ENCODE results near the gene ABTB2. TPM values are rescaled to one million over a fixed set of nuclear protein-coding genes. Genes with fewer than 3 reads are reported as not detected.

The ABTB2 gene
- total RNA-seq, 1 experiment from 2014 or later, result 46.3 TPM

DNA sequence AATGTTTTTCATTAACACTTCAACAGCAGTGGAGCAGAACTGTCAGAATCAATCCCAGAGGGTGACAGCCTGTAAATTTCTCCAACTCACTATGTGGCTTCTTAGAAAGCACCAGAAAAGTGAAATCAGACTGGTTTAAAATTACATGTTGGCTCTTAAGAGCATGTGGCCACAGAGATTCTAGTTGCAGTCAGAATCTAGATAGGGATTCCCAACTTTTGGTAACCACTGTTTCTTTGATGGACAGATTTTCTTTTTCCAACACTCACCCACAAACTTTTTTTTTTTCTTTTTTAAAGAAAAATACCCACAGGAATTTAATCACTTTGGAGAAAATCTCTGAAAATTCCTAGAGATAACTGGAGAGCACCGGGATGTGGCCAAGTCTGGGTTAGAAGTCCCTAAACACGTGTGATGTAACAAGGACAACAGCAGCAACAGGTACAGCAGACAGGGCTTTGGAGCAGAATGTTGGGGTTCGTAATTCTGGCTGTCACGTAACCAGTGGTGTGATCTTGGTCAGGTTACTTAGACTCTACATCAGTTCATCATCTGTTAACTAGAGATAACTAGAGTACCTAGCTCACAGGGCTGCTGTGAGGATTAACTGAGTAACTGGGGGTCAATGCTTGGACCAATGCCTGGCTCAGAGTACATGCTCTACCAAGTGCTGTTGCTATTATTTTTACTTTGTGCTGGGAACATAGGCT, 152.3 kb downstream of the ABTB2 start:
- H3K36me3 ChIP-seq (ENCODE audit: insufficient read depth, low read length, poor library complexity, severe bottlenecking), result no peaks in the 10 kb centered on the region
- no TSS peak for BruUV-seq (replicated peaks)
- no peaks in the 10 kb centered on the region for H3K9me3 ChIP-seq (ENCODE audit: low read depth, low read length, poor library complexity, severe bottlenecking)
- H3K4me1 ChIP-seq (ENCODE audit: insufficient read depth, low read length, poor library complexity, severe bottlenecking), result peaks cover 20% of the 10 kb centered on the region
- no peak for DNase-seq (ENCODE audit: low spot score)
- TF ChIP-seq EZH2 (IDR thresholded peaks at IDR 0.05; ENCODE audit: borderline replicate concordance, low read depth, low read length, poor library complexity, severe bottlenecking), result no peak
- intact Hi-C loops (cut with micrococcal nuclease; ENCODE audit: unreplicated experiment), result no loop called here
- ChIA-PET POLR2A (ENCODE audit: low non-redundant PET) (no interaction called here), CTCF (no interaction called here)
- no peak overlapping the region for H3K27ac ChIP-seq (ENCODE audit: low read depth, low read length, poor library complexity, severe bottlenecking)
- no peak overlapping the region for H3K4me3 ChIP-seq (ENCODE audit: low read depth, low read length, poor library complexity, severe bottlenecking)
- no peaks in the 10 kb centered on the region for H3K27me3 ChIP-seq (replicated peaks; ENCODE audit: insufficient read depth, low read depth, low read length, poor library complexity)

GRCh38 chr11:34204396-34205279, 153.2 kb downstream of the ABTB2 start:
- ChIA-PET POLR2A (ENCODE audit: low non-redundant PET) (no interaction called here), CTCF (no interaction called here)
- H3K27ac ChIP-seq (ENCODE audit: low read depth, low read length, poor library complexity, severe bottlenecking), result no peak overlapping the region
- H3K4me3 ChIP-seq (ENCODE audit: low read depth, low read length, poor library complexity, severe bottlenecking), result no peak overlapping the region
- peaks cover 20% of the 10 kb centered on the region for H3K4me1 ChIP-seq (ENCODE audit: insufficient read depth, low read length, poor library complexity, severe bottlenecking)
- TF ChIP-seq, protein P1, sequence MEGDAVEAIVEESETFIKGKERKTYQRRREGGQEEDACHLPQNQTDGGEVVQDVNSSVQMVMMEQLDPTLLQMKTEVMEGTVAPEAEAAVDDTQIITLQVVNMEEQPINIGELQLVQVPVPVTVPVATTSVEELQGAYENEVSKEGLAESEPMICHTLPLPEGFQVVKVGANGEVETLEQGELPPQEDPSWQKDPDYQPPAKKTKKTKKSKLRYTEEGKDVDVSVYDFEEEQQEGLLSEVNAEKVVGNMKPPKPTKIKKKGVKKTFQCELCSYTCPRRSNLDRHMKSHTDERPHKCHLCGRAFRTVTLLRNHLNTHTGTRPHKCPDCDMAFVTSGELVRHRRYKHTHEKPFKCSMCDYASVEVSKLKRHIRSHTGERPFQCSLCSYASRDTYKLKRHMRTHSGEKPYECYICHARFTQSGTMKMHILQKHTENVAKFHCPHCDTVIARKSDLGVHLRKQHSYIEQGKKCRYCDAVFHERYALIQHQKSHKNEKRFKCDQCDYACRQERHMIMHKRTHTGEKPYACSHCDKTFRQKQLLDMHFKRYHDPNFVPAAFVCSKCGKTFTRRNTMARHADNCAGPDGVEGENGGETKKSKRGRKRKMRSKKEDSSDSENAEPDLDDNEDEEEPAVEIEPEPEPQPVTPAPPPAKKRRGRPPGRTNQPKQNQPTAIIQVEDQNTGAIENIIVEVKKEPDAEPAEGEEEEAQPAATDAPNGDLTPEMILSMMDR (conservative IDR thresholded peaks at IDR 0.05; ENCODE audit: low read depth, low read length), result no peak
- TF ChIP-seq EZH2 (IDR thresholded peaks at IDR 0.05; ENCODE audit: borderline replicate concordance, low read depth, low read length, poor library complexity, severe bottlenecking), result no peak
- H3K27me3 ChIP-seq (replicated peaks; ENCODE audit: insufficient read depth, low read depth, low read length, poor library complexity), result no peaks in the 10 kb centered on the region
- intact Hi-C loops (cut with micrococcal nuclease; ENCODE audit: unreplicated experiment), result no loop called here
- H3K36me3 ChIP-seq (ENCODE audit: insufficient read depth, low read length, poor library complexity, severe bottlenecking), result no peaks in the 10 kb centered on the region
- DNase-seq (ENCODE audit: low spot score), result no peak
- no TSS peak for BruUV-seq (replicated peaks)
- H3K9me3 ChIP-seq (ENCODE audit: low read depth, low read length, poor library complexity, severe bottlenecking), result no peaks in the 10 kb centered on the region

DNA sequence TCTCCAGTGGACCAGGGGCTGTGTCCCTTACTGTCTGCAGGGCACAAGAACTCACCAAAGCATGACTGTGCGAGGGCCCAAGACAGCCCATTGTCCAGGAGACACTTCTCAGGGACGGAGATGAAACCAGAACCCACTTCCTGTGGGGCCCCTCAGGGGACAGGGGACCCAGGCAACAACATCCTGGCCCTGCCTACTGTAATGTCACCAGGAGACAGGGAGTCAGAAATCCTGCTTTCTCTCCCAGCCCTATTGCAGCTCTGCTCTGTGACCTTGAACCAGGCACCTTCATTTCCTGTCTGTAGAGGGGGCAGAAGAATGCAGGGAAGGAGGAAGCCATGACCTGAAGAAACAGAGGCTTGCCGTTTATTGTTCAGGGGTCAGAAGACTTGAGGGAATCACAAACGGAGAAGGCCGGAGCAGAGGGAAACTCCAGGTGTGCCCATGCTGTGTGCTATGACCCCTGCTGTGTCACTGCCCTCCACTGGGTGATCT, 154.4 kb downstream of the ABTB2 start:
- ChIA-PET POLR2A (ENCODE audit: low non-redundant PET) (no interaction called here), CTCF (no interaction called here)
- Histone ChIP-seq H3K27ac (ENCODE audit: low read depth, low read length, poor library complexity, severe bottlenecking) (no peak overlapping the region), H3K4me3 (ENCODE audit: low read depth, low read length, poor library complexity, severe bottlenecking) (no peak overlapping the region), H3K4me1 (ENCODE audit: insufficient read depth, low read length, poor library complexity, severe bottlenecking) (peaks cover 20% of the 10 kb centered on the region), H3K9me3 (ENCODE audit: low read depth, low read length, poor library complexity, severe bottlenecking) (no peaks in the 10 kb centered on the region), H3K36me3 (ENCODE audit: insufficient read depth, low read length, poor library complexity, severe bottlenecking) (no peaks in the 10 kb centered on the region), H3K27me3 (replicated peaks; ENCODE audit: insufficient read depth, low read depth, low read length, poor library complexity) (no peaks in the 10 kb centered on the region)
- no peak for DNase-seq (ENCODE audit: low spot score)
- BruUV-seq (replicated peaks), result no TSS peak
- intact Hi-C loops (cut with micrococcal nuclease; ENCODE audit: unreplicated experiment), result no loop called here
- no peak for TF ChIP-seq EZH2 (IDR thresholded peaks at IDR 0.05; ENCODE audit: borderline replicate concordance, low read depth, low read length, poor library complexity, severe bottlenecking)
- TF ChIP-seq, protein P1 (conservative IDR thresholded peaks at IDR 0.05; ENCODE audit: low read depth, low read length), result no peak

Measured in A673 (cell line).